Stimulated activated CD4-positive, alpha-beta T cell treated with anti-CD3 and anti-CD28 coated beads, TNF-alpha, amount 100 ng/mL, for 48 hours (primary cell): ENCODE results near the gene PTRHD1.
A peak's percentile ranks its signal among the peaks of the same experiment; 100 is the strongest.
"Not testable (repeated sequence)": the region's sequence is repeated elsewhere in the genome, so short reads cannot be mapped to it uniquely, and the experiment has no call there.

ENCODE experiments used
- DNase-seq, 3 donors: peaks; one replicate each; pipeline ENCODE4 v3.0.0-alpha.2; 2020; ENCODE audit warnings: low read depth in 3 of 3

Gene PTRHD1, protein sequence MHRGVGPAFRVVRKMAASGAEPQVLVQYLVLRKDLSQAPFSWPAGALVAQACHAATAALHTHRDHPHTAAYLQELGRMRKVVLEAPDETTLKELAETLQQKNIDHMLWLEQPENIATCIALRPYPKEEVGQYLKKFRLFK

DNA sequence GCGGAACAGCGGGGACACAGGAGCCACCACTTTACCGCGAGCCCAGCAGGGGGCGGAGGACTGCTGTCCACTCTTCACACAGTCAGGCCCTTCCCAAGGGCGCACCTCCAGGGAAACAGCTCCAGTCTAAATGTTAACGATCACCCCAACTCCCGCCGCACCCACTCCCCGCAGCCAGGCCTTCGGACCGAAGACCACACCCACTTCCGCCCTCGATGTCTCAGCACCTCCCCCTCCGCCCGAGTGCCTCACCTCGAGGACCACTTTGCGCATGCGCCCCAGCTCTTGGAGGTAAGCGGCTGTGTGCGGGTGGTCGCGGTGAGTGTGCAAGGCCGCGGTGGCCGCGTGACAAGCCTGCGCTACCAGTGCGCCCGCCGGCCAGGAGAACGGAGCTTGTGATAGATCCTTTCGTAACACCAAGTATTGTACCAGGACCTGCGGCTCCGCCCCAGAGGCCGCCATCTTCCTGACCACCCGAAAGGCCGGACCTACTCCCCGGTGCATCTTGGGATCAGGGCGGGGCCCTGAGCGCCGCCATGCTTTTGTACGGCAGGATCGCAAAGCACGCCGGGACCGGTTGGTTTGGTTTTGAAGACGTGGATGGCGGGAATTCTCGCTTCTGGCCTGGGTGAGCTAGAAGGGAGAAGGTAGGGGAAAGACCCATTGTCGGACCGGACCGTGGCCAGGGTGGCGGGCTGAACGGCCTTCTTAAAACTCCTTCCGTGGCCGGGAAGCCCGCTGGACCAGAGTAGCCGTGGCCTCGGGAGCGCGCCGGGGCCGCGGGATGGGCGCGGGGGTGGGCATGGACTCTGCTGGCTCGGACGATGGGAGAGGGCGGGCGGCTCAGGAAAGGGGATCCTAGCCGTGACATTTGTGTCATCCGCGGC lies at the start of gene PTRHD1, which contains the start of gene CENPO:
Gene PTRHD1 (minus strand): TSS at position 518 of the 887 bp plus-strand sequence. CDS start 14 bp downstream, at position 504.
Gene CENPO (plus strand): TSS at position 552 of the 887 bp plus-strand sequence. CDS start 495 bp downstream, outside the sequence.
- DNase-seq = peak; percentile 86 to 94 (median 91)

DNA sequence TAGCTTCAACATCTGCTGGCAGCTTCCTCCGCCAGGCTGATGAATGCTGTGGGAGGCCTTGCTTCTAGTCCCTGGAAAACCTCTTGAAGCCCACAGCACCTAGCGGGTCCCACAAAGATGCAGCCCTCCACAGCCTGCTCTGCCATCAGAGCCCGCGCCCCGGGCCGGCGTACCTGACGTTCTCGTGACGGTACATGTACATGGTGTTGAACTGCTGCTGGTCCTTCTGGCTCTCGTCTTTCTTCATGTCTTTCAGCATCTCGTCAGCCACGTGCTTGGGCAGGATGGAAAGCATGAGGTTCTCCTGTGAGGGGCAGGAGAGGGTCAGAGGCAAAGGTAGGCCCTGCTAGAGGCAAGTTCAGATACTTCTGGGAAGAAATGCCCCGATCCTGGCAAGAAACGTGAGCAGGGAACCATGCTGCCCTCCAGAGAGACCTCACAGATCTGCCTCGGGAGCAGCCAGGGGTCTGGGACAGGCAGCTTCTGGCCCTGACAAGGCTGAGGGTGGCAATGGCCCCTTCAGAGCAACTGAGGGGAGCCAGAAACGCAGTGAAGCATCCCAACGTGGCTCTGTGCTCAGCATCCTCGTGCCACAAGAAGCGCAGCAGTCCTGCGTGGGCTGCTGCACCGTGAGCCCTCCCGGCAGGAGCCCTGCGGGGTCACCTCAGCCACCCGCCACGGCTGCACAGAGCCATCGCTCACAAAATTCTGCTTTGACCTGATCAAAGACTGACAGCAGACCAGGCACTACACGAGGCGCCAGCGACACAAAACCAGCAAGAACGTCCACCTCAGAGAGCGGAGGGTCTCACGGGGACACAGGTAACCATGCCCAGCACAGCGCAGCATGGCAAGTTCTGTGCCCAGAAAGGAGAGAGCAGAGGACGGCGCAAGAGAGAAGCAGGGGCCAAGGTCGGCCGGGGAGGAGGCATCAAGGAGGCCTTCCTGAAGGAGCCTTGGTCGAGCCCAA lies 49.2 kb upstream of the PTRHD1 start:
- DNase-seq = no peak

DNA sequence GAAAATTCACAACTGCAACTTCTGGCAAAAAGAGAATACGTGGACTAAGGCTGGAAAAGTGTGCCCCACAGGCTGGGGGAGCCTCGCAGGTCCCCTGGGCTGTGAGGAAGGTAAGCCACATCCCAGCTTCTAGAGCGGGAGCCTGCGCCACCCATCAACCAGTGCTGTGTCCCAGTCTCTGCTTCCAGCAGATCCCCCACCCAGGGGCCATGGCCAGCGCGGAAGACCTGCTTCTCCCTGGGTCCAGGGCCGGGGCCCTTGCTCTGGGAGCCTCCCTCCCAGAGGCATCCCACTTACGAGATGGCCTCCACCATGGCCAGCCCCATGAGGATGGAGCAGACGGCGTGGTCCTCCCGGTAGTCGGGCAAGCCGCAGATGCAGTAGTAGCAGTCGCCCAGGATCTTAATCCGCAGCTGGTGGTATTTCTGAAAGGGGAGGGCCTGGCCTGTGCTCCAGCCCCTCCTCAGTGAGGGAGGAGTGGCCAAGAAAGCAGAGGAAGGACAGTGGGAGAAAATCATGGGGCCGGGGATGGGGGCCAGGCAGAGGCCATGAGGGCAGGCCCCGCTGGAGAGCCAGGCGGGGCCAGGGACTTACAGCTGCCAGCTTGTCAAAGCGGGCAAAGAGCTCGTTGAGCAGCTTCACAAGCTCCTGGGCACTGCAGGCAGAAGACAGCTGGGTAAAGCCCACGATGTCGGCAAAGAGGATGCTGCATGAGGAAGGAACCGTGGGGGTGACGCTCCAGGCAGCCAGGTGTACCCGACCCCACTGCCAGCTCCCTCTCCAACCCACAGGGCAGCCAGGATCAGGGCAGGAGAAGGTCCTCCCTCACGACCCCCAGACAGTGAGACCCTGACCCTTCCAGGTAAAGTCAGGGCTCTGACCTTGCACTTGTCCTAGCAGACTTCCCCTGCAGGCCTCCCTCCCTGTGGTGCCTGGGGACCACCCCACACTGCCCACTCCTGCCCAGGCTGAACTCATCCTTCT lies 48.1 kb upstream of the PTRHD1 start:
- no peak for DNase-seq

DNA sequence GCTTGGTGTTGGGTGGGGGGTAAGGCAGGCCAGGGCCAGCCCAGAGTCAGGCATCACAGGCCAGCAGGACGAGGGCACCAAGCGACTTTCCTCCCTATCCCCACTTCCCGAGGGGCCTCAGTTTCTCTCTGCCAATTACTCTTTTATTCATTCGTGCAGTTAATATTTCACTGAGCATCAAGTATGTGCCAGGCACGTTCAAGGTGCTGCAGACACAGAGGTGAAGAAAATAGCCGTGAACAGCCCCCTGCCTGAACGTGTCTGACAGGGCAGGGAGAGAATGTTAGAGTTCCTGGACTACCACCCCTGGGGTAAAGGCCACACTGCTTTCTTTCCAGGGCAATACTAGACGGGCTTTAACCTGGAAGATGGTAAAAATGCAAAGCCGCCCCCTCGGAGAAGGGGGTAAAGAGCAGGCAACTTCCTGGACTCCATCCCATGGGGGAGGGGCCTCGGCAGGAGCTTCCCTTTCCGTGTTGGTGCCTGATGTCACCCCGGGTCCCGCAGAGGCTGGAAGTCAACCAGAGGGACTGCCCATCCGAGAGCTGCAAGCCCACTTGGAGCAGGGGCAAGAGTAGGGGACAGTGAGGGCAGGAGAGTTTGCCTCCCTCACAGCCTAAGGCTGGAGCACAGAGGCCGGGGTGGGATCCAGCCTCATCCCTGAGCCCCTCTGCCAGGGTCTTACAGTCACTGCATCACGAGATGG lies 47.1 kb upstream of the PTRHD1 start:
- no peak for DNase-seq

DNA sequence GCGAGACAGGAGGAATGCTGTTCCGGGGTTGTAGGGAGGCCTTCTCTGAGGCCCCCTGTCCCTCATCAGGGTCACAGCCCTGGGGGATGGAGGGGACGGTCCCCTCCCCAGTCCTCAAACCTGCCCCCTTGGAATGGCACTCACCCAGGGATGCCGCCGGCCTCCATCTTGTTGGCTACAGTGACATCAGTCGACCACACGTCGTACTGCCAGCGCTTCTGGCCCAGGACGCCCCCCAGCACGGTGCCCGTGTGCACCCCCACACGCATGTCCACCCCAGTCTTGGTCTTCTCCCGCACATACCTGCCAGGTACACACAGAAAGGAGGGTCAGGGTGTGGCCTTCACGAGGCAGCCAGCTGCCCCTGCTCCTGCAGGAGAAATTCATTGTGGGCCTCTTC lies 46.5 kb upstream of the PTRHD1 start:
- no peak for DNase-seq

DNA sequence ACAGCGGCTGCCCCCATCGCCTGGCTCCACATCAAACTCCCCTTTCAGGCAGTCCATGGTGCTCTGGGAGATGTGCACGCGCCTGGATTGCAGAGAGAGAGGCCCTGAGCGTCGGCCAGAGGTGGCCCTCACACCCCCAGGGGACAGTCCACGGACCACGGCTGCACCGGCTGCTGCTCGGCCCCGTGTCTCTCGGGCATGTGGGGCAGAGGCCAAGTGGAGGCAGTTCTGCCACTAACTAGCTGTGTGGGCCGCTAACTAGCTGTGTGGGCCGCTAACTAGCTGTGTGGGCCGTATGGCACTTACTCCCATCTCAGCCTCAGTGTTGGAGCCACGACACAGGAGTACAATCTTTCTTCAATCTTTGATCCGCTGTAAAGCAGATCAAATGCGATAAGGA lies 45.4 kb upstream of the PTRHD1 start:
- no peak for DNase-seq

DNA sequence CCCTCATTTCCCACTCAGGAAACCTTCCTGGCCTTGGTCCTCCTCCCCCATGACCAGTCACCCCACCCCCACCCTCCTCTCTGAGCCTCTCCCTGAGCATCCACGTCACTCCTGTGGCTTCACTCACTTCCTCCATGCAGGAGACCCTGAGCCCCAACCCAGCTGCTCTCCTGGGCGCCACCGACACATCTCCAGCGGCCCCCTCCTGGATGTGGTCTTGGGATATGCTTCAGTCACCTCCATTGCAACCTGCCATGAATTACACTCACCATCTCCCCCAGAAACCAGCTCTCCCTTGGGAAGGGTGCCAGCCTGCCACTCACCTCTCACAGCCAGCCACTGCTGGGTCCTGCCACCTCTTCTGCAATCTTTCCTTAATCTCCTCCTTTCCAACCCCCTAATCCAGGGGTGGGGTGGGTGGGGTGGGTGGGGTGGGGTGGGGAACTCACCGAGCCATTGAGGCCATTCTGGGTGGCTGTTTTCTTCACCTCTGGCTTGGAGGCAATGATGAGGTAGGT lies 44.9 kb upstream of the PTRHD1 start:
- DNase-seq = no peak

DNA sequence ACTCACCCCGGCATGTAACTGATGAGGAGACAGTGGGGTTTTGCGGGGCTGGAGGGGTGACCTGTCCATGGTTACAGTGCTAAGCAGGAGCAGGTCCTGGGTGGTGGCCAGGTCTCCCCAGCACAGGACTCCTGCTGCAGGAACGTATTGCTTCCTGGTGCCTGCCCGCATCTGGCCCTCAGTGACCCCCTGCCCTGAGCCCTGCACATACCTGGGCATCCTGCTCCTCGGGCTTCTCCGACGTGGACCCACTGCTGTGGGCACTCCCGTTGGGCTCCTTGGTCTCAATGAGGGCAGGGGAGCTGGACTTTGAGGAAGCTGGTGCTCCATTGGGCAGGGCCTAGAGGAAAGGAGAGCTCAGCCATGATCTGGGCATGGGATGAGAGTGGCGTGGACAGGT lies 43.5 kb upstream of the PTRHD1 start:
- DNase-seq = no peak

DNA sequence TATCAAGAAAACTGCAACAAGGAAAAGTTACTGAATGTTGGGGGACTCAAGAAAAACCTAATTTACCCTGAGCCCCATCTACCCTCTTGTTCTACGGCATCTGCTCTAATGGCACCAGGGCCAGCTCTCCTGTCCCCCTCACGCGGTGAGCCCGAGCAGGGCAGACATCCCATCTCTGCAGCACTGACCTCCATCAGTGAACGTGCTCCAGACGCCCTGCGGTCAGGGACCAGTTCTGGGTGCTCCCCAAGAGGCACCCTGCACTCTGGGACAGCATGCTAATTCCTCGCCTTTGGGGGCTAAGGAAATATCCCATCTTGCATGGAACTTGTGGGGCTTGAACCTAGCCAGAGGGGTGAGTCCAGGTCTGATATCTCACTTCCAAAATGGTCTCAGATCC lies 43.0 kb upstream of the PTRHD1 start:
- DNase-seq = no peak

DNA sequence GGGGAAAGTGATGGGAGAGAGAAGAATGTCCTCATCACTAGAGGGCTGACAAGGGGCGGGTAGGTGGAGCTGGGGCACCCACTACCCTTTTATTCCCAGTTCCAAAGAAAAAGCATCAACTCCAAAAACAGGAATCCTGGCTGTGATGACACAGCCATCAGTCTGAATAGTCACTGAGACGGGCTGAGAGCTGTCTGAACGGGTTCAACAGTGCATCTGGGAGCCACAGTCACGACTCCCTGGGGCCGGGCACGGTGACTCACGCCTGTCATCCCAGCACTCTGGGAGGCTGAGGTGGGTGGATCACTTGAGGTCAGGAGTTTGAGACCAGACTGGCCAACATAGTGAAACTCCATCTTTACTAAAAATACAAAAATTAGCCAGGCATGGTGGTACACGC lies 42.2 kb upstream of the PTRHD1 start:
- DNase-seq = not testable (repeated sequence)

DNA sequence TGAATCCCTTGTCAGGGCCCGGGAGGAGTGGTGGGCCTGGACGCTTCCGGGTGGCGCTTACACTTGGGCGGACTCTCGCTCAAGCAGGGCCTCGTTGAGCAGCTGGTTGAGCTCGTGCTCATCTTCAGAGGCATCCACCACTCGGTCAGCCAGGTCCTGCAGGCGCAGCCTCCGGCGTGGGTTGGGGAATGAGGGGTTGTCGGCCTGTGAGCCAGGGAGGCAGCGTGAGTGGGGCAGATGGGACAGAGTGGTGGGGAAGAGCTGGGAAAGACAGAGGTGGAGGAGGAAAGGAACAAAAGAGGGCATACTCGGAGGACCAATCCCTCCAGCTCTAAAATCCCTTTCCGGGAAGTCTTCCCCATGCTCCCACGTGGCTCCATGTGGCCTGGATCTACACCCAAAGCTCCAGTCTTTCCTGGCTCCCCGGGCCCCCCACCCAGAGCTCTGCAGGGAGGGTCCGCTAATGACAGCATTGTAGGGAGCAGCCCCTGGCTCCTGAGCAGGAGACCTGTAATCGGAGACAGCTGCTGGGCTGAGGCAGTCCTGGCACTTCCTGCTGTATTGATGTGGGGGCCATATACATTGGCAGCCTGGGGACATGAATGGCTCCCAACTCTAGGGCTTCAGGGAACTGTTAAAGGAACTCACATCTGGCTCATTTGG lies 41.7 kb upstream of the PTRHD1 start:
- no peak for DNase-seq

DNA sequence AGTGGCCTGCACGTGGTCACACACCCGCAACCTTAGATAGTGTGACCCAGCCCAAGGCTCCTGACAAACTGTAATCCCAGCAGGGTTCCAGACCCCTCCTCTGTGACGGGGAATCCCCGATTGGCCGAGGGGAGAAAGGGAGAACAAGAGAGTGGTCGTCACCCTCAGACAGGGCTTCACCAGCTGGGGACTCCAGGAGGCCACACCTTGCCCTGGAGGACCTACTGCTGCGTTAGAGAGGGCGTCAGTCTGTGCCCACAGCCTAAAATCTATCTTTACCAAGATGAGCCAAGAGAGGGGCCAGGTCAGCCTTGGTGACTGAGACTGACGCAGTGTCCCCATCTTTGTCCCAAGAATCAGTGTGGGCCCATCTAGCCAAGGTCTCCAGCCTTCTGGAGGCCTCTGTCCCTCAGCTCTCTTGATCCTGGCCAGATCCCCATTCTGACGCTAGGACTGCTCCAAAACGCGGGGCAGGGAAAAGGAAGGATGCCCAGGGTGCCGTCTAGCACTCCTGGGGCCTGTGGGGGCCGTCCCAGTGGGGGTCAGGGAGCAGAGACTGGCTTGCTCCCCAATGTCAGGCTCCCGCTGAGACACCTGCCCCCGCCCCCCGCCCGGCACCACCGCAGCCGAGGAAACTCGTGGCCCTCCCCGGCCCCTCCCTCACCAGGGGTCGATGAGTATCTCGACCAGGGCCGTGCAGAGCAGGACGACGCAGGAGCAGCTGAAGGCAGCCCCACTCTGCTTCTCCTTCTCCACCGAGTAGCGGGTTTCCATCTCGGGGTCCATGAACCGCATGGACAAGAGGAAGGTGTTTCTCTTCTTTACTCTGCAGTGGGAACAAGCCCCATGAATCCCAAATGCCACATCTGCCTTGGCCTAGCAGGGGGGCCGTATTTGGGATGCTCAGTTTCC lies 40.9 kb upstream of the PTRHD1 start:
- DNase-seq = no peak

DNA sequence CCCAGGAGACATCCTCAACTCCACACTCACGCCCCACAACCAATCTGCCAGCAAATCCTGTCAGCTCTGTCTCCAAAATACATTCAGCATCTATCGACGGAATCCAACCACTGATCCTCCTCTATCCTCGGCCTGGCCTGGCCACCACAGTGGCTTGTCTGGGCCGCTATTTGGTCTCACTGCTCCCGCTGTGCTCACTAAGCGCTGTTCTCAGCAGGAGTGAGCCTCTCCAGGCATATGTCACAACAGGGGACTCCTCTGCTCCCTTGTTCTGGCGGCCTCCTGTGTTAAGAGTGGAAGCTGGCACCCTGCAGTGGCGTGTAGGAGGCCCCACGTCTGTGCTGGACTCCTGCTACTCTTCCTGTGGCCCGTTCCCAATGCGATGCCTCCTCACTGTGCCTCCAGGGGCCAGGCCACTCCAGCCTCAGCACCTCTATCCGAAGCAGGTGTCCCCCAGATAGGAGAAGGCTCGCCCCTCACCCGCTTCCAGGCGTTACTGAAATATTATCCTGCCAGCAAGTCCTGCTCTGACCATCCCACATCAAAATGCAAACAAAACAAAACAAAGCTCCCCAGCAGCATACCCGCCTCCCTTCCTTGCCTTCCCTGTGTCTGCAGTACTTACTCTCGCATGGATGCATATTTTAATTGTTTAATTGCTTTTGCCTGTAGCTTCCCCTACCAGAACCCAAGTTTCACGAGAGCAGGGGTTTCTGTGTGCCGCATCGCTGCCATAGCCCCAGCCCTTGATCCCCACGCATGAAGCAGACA lies 39.9 kb upstream of the PTRHD1 start:
- no peak for DNase-seq

DNA sequence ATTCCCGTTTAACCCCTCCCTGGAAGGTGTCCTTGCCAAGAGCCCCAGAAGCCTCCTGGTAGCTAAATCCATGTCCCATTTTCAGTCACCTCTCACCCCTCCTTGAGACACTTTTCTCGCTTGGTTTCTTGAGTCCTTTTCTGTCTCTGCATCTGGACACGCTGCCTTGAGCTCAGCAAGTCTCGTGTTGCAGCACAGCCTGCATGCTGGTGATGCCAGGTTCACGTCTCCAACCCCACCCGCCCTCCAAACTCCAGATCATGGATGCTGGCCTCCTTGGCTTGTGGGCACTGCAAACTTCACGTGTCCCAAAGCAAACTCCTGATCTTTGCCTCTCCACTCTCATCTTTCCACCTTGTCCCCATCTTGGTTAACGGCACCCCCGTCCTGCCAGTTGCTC lies 39.3 kb upstream of the PTRHD1 start:
- no peak for DNase-seq

DNA sequence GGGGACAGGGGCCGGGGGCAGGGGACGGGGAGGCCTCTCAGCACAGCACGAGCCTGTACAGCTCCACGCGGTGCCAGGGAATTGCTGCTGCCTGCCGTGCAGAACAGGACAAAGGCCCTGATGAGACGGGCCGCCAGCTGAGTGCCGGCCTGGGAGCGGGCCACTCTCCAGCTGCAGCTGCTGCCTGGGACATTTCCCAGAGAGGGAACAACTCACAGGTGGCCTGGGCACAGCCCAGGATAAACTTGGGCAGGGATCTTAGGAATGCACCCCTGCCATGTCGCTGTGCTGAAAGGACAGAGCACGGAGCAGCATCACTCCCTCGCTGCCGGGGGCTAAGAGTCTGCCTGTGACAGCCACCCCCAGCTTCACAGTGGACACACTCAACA lies 38.9 kb upstream of the PTRHD1 start:
- DNase-seq = no peak

DNA sequence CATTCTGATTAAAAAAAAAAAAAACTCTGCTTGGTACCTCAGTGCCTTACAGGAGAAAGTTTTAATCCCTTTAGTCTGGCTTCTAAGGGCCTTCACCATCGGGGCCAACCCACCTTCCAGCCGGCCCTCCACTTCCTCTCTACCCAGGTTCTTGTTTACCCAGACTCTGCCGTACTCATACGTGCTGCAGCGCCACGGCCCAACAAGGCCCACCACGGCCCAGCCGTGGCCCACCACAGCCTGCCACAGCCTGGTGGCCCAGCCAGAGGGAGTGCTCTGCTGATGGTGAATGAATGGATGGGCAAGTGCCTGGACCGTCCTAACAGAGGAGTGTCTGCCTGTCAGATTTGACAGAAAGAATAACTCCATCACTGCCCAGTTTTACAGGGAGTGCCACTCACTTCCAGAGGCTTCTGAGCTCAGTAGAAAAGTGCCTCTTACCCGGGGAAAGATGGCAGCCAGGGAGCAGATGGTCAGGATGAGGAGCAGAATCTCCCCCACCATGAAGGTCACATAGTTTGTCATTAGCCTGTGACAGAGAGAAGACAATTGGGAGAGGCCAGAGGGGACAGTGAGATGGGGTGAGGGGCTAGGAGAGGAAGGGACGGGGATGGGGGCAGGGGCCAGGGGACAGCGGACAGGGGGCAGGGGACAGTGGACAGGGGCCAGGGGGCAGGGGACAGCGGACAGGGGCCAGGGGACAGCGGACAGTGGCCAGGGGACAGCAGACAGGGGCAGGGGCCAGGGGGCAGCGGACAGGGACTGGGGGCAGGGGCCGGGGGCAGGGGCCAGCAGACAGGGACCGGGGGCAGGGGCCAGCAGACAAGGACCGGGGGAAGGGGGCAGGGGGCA lies 38.3 kb upstream of the PTRHD1 start:
- DNase-seq = no peak

DNA sequence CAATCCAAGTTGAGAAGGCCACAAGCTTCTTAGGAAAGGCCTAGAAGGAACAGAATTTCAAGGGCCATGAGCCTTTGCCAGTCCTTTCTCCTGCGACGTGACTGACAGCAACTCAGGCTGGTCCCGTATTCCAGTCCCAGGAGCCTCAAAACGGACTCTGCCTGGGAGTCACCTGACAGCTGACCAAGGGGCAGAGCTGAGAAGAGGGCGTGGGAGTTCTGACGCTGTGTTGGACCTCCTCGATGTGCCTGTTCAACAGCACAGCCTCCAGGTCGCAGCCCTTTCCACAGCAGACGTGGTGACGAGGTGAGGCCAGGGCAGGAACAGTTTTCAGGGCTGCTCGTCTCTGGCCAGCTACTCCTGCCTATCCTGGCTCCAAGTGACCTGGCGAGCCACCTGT lies 37.6 kb upstream of the PTRHD1 start:
- DNase-seq = no peak
